H1 (cell line): ENCODE results near the gene DUSP10. TPM values are rescaled to one million over a fixed set of nuclear protein-coding genes. Genes with fewer than 3 reads are reported as not detected.

Experiments
- CTCF ChIA-PET: fragments of 300-600 bp; sonication (Branson Sonifier 250); formaldehyde crosslinking; loops from one replicate; lab custom pipeline; 2021; ENCODE audit not compliant: partially characterized antibody; lab: Charles Lee
- POLR2A ChIA-PET: fragments of 300-600 bp; sonication (Branson Sonifier 250); formaldehyde crosslinking; loops from one replicate; lab custom pipeline; 2021; ENCODE audit warnings: inconsistent platforms; ENCODE audit not compliant: partially characterized antibody; lab: Charles Lee
- DNase-seq, 2 experiments: peaks; one replicate each; pipeline versions ENCODE4 v3.0.0 to v3.0.0-alpha.2; 2010 to 2022; ENCODE audit warnings: low spot score in 2 of 2, low read depth in 1 of 2, mixed read lengths in 1 of 2
- FAIRE-seq: peaks from 2 replicates; lab custom pipeline; 2011; peaks lifted over from hg19 to GRCh38; lab: Jason Lieb, UNC
- H2AFZ ChIP-seq: 2 replicates; pipeline ENCODE4 v1.8.1; 2012; ENCODE audit warnings: low read length, inconsistent platforms
- H2AK5ac ChIP-seq: 2 replicates; pipeline ENCODE4 v1.6.1; 2013; ENCODE audit warnings: low read depth, low read length
- H2BK120ac ChIP-seq: replicated peaks from 2 replicates; pipeline ENCODE3; 2013; ENCODE audit warnings: low read depth, low read length, inconsistent platforms
- H2BK12ac ChIP-seq: 2 replicates; pipeline ENCODE4 v1.6.1; 2013; ENCODE audit warnings: low read depth, low read length
- H2BK15ac ChIP-seq: 2 replicates; pipeline ENCODE4 v1.6.1; 2013; ENCODE audit warnings: low read length
- H2BK20ac ChIP-seq: 2 replicates; pipeline ENCODE4 v1.6.1; 2013; ENCODE audit warnings: low read length
- H2BK5ac ChIP-seq: 2 replicates; pipeline ENCODE4 v1.6.1; 2013; ENCODE audit warnings: low read depth, low read length
- H3K14ac ChIP-seq: 2 replicates; pipeline ENCODE4 v1.6.1; 2013; ENCODE audit warnings: inconsistent platforms; ENCODE audit not compliant: insufficient read length
- H3K18ac ChIP-seq: 2 replicates; pipeline ENCODE4 v1.6.1; 2013; ENCODE audit warnings: low read length; ENCODE audit errors: extremely low read depth
- H3K23ac ChIP-seq: 2 replicates; pipeline ENCODE4 v1.6.1; 2013; ENCODE audit warnings: inconsistent platforms; ENCODE audit not compliant: insufficient read length
- H3K23me2 ChIP-seq: 2 replicates; pipeline ENCODE4 v1.6.1; 2013; ENCODE audit warnings: low read depth, low read length
- H3K27ac ChIP-seq: 2 replicates; pipeline ENCODE4 v1.6.1; 2011; ENCODE audit warnings: low read depth, low read length, inconsistent platforms
- H3K27me3 ChIP-seq, 4 experiments: replicated peaks in 1 of 4; 1 replicate in 1 of 4; 2 replicates in 3 of 4; pipeline versions ENCODE4 v1.6.1 to v1.8.1; 2011 to 2013; ENCODE audit warnings: low read length in 3 of 4, mild to moderate bottlenecking in 3 of 4, inconsistent platforms in 2 of 4, mixed read lengths in 2 of 4, moderate library complexity in 1 of 4; ENCODE audit not compliant: control insufficient read depth in 3 of 4, insufficient read depth in 3 of 4; ENCODE audit errors: extremely low read depth in 1 of 4
- H3K36me3 ChIP-seq, 4 experiments: 2 replicates each; pipeline versions ENCODE4 v1.6.1 to v1.8.1; 2011 to 2013; ENCODE audit warnings: mild to moderate bottlenecking in 4 of 4, low read length in 3 of 4, moderate library complexity in 2 of 4, control low read depth in 1 of 4, inconsistent platforms in 1 of 4; ENCODE audit not compliant: insufficient read depth in 4 of 4, control insufficient read depth in 2 of 4
- H3K4ac ChIP-seq: replicated peaks from 2 replicates; pipeline ENCODE3; 2013; ENCODE audit warnings: low read length, low read depth, mixed read lengths, inconsistent platforms; ENCODE audit not compliant: insufficient read length
- H3K4me1 ChIP-seq, 4 experiments: replicated peaks in 1 of 4; 1 replicate in 1 of 4; 2 replicates in 3 of 4; pipeline versions ENCODE4 v1.6.1 to v1.8.1; 2011 to 2013; ENCODE audit warnings: low read length in 3 of 4, inconsistent platforms in 2 of 4, mixed read lengths in 1 of 4; ENCODE audit not compliant: insufficient read depth in 4 of 4, control insufficient read depth in 3 of 4
- H3K4me2 ChIP-seq, 2 experiments: 2 replicates each; pipeline versions ENCODE4 v1.6.1 to v1.8.1; 2011 to 2013; ENCODE audit warnings: low read depth in 2 of 2, low read length in 2 of 2, control low read depth in 1 of 2, inconsistent platforms in 1 of 2, mild to moderate bottlenecking in 1 of 2; ENCODE audit not compliant: insufficient read depth in 1 of 2
- H3K4me3 ChIP-seq, 4 experiments: fragments of 200-600, 300-600 bp in 1 of 4; sonication (generic), shearing (Covaris generic), sonication (Bioruptor Twin) in 1 of 4; 2 replicates each; pipeline versions ENCODE4 v1.5.1 to v1.8.1; 2011 to 2016; ENCODE audit warnings: low read length in 4 of 4, low read depth in 3 of 4, control low read depth in 2 of 4, inconsistent platforms in 2 of 4, mild to moderate bottlenecking in 2 of 4, mixed read lengths in 1 of 4, moderate library complexity in 1 of 4; ENCODE audit not compliant: insufficient read depth in 2 of 4; ENCODE audit errors: extremely low read depth in 1 of 4
- H3K56ac ChIP-seq: replicated peaks from 2 replicates; pipeline ENCODE3; 2013; ENCODE audit warnings: low read depth, mild to moderate bottlenecking, mixed read lengths, low read length, inconsistent platforms; ENCODE audit not compliant: insufficient read length
- H3K79me1 ChIP-seq: 2 replicates; pipeline ENCODE4 v1.6.1; 2013; ENCODE audit warnings: low read depth, low read length, control low read depth
- H3K79me2 ChIP-seq, 2 experiments: 2 replicates each; pipeline versions ENCODE4 v1.6.1 to v1.8.1; 2012 to 2013; ENCODE audit warnings: low read length in 2 of 2, mild to moderate bottlenecking in 2 of 2, inconsistent platforms in 1 of 2; ENCODE audit not compliant: insufficient read depth in 2 of 2, control insufficient read depth in 1 of 2
- H3K9ac ChIP-seq, 4 experiments: replicated peaks in 1 of 4; 1 replicate in 1 of 4; 2 replicates in 3 of 4; pipeline versions ENCODE4 v1.6.1 to v1.8.1; 2011 to 2013; ENCODE audit warnings: low read depth in 3 of 4, low read length in 3 of 4, control low read depth in 2 of 4, mild to moderate bottlenecking in 2 of 4, moderate library complexity in 2 of 4, inconsistent platforms in 1 of 4; ENCODE audit errors: extremely low read depth in 1 of 4
- H3K9me3 ChIP-seq, 2 experiments: 2 replicates each; pipeline versions ENCODE4 v1.6.1 to v1.8.1; 2012 to 2013; ENCODE audit warnings: mild to moderate bottlenecking in 2 of 2, moderate library complexity in 2 of 2, control low read depth in 1 of 2, inconsistent platforms in 1 of 2, low read depth in 1 of 2, low read length in 1 of 2, mixed read lengths in 1 of 2; ENCODE audit not compliant: insufficient read depth in 2 of 2
- H4K20me1 ChIP-seq, 2 experiments: replicated peaks in 1 of 2; 2 replicates each; pipeline versions ENCODE3 to v1.8.1; 2011 to 2013; ENCODE audit warnings: inconsistent platforms in 2 of 2, low read length in 2 of 2, mild to moderate bottlenecking in 1 of 2; ENCODE audit not compliant: insufficient read depth in 2 of 2, control insufficient read depth in 1 of 2
- H4K5ac ChIP-seq: 2 replicates; pipeline ENCODE4 v1.6.1; 2013; ENCODE audit warnings: low read length, low read depth, mixed read lengths, inconsistent platforms; ENCODE audit not compliant: insufficient read length
- H4K8ac ChIP-seq: 2 replicates; pipeline ENCODE4 v1.8.0; 2013; ENCODE audit warnings: mild to moderate bottlenecking, moderate library complexity, low read length, inconsistent platforms; ENCODE audit not compliant: insufficient read depth; ENCODE audit errors: extremely low read depth
- H4K91ac ChIP-seq: replicated peaks from 2 replicates; pipeline ENCODE3; 2013; ENCODE audit warnings: low read length, mixed read lengths, inconsistent platforms; ENCODE audit not compliant: insufficient read length
- ASH2L ChIP-seq: fragments of 200-600, 300-600 bp; sonication (generic); IDR thresholded peaks from one replicate; pipeline ENCODE4 v1.7.1; 2017; ENCODE audit warnings: low read length
- ATF2 ChIP-seq: IDR thresholded peaks from 2 replicates; pipeline ENCODE4 v1.6.1; 2012; ENCODE audit warnings: low read length, inconsistent platforms
- ATF3 ChIP-seq: IDR thresholded peaks from 2 replicates; pipeline ENCODE4 v1.6.1; 2011; ENCODE audit warnings: low read depth, mild to moderate bottlenecking, low read length; ENCODE audit not compliant: insufficient read depth
- CHD2 ChIP-seq: IDR thresholded peaks from 2 replicates; pipeline ENCODE4 v1.6.1; 2012; ENCODE audit warnings: low read length, improper control_type of control experiment
- KDM5A ChIP-seq: fragments of 200-600 bp; IDR thresholded peaks from 2 replicates; pipeline ENCODE4 v1.7.1; 2012; ENCODE audit warnings: mild to moderate bottlenecking, low read length, inconsistent platforms, mixed read lengths
- MAFK ChIP-seq: IDR thresholded peaks from 2 replicates; pipeline ENCODE4 v1.6.1; 2012; ENCODE audit warnings: low read depth, mild to moderate bottlenecking, improper control_type of control experiment, low read length
- NANOG ChIP-seq: IDR thresholded peaks from 2 replicates; pipeline ENCODE4 v1.6.1; 2011; ENCODE audit warnings: low read length, low read depth, mild to moderate bottlenecking, inconsistent platforms; ENCODE audit not compliant: insufficient read depth, poor library complexity, severe bottlenecking
- POLR2A ChIP-seq, 2 experiments: IDR thresholded peaks; 1 replicate in 1 of 2; 2 replicates in 1 of 2; pipeline ENCODE4 v1.6.1; 2011; ENCODE audit warnings: low read depth in 2 of 2, low read length in 2 of 2, mild to moderate bottlenecking in 2 of 2; ENCODE audit errors: control extremely low read depth in 1 of 2
- POLR2AphosphoS5 ChIP-seq: IDR thresholded peaks from 2 replicates; pipeline ENCODE4 v1.6.1; 2011; ENCODE audit warnings: low read depth, low read length
- TAF7 ChIP-seq: optimal IDR thresholded peaks from 2 replicates; pipeline ENCODE3; 2011; ENCODE audit warnings: low read depth, mild to moderate bottlenecking, inconsistent platforms, low read length, moderate library complexity, borderline replicate concordance
- TCF12 ChIP-seq: IDR thresholded peaks from 2 replicates; pipeline ENCODE4 v1.6.1; 2011; ENCODE audit warnings: low read depth, mild to moderate bottlenecking, low read length
- TEAD4 ChIP-seq: IDR thresholded peaks from 2 replicates; pipeline ENCODE4 v1.6.1; 2012; ENCODE audit warnings: low read depth, low read length, inconsistent platforms, mixed read lengths
- USF2 ChIP-seq: IDR thresholded peaks from 2 replicates; pipeline ENCODE4 v1.6.1; 2011; ENCODE audit warnings: low read length, improper control_type of control experiment
- YY1 ChIP-seq: IDR thresholded peaks from 2 replicates; pipeline ENCODE4 v1.6.1; 2011; ENCODE audit warnings: low read depth, mild to moderate bottlenecking, low read length
- polyA plus RNA-seq, 7 experiments: library from polyadenylated mRNA; depleted of rRNA in 3 of 7; stranded (reverse) in 5 of 7; unstranded in 2 of 7; fragments of >200 nt in 5 of 7; fragments of 200-250 nt in 2 of 7; gene quantifications; 1 replicate in 5 of 7; 2 replicates in 1 of 7; 4 replicates in 1 of 7; pipeline versions ENCODE4 v1.2.1 to v1.2.3, GENCODE V29; 2011 to 2013; ENCODE audit warnings: missing spikeins in 2 of 7, mixed read lengths in 2 of 7
- total RNA-seq: library from RNA; stranded (reverse); fragmentation: NEBNext Ultra II Directional; extraction: Animal tissue kit (Norgen Biotek cat#: 25700); gene quantifications from 2 replicates; pipeline ENCODE4 v1.2.1, GENCODE V29; 2021

Gene DUSP10
- total and polyA plus RNA-seq, 2 of the 8 experiments (the other 6 are each of a cell fraction or from before 2014, with no cell fraction given) = 1.2 TPM

DNA sequence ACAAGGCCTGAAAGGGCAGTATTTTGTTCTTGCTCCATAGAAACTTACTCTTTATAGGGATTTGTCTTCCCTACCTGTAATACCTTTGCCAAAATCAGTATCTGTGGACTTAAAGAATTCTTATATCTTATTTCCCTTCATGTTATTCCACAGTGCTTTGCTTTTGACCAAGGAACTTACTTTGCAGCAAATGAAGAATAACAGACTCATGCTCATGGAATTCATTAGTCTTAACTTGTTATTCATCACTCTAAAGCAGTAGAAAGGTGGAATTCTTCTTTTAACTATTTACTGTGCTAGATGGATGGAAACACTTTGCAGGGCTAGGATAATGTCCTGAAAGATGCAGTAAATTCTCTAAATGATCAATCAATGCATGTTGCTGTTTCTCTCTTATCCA lies 45.9 kb downstream of the DUSP10 start:
- Histone ChIP-seq H3K14ac (no peak overlapping the region), H3K79me1 (no peaks in the 10 kb centered on the region), H3K23ac (no peak overlapping the region), H4K8ac (no peak overlapping the region), H3K9ac (no peak overlapping the region), H3K4ac (no peak overlapping the region), H3K23me2 (no peaks in the 10 kb centered on the region), H2BK20ac (no peak overlapping the region), H3K79me2 (no peaks in the 10 kb centered on the region), H3K27me3 (no peaks in the 10 kb centered on the region), H3K4me3 (no peak overlapping the region), H3K36me3 (peaks cover 0 to 2% (median 0%) of the 10 kb centered on the region in 4 experiments; a peak in 1 of 8 replicates), H2AK5ac (no peak overlapping the region), H2BK12ac (no peak overlapping the region), H3K4me1 (no peaks in the 10 kb centered on the region), H2BK15ac (no peak overlapping the region), H4K91ac (no peak overlapping the region), H4K20me1 (no peaks in the 10 kb centered on the region), H3K27ac (no peak overlapping the region), H2BK5ac (no peak overlapping the region), H3K18ac (no peak overlapping the region), H3K9me3 (no peaks in the 10 kb centered on the region), H4K5ac (no peak overlapping the region), H2AFZ (no peak overlapping the region), H3K56ac (no peak overlapping the region), H2BK120ac (no peak overlapping the region), H3K4me2 (no peak overlapping the region)
- ChIA-PET POLR2A (no interaction called here), CTCF (no interaction called here)
- DNase-seq = no peak
- no peak for FAIRE-seq
- no peak for TF ChIP-seq CHD2
- TF ChIP-seq POLR2AphosphoS5 = no peak
- no peak for TF ChIP-seq NANOG
- no peak for TF ChIP-seq TCF12
- no peak for TF ChIP-seq KDM5A
- TF ChIP-seq YY1 = no peak
- TF ChIP-seq TAF7 = no peak
- no peak for TF ChIP-seq POLR2A (IDR thresholded peaks at IDR 0.05; ENCODE audit: control extremely low read depth in 1 of 2, low read depth in 2 of 2, low read length in 2 of 2)
- TF ChIP-seq ATF2 = no peak
- TF ChIP-seq ASH2L = no peak
- no peak for TF ChIP-seq MAFK
- no peak for TF ChIP-seq TEAD4
- no peak for TF ChIP-seq USF2
- TF ChIP-seq ATF3 = no peak
